ENCODE measurements around the gene STPG3. TPM values are rescaled to one million over a fixed set of nuclear protein-coding genes. Genes with fewer than 3 reads are reported as not detected.

Gene STPG3
- total and polyA plus RNA-seq, 9 of the 15 experiments (the other 6 are each of a cell fraction or from before 2014, with no cell fraction given) = not detected

DNA sequence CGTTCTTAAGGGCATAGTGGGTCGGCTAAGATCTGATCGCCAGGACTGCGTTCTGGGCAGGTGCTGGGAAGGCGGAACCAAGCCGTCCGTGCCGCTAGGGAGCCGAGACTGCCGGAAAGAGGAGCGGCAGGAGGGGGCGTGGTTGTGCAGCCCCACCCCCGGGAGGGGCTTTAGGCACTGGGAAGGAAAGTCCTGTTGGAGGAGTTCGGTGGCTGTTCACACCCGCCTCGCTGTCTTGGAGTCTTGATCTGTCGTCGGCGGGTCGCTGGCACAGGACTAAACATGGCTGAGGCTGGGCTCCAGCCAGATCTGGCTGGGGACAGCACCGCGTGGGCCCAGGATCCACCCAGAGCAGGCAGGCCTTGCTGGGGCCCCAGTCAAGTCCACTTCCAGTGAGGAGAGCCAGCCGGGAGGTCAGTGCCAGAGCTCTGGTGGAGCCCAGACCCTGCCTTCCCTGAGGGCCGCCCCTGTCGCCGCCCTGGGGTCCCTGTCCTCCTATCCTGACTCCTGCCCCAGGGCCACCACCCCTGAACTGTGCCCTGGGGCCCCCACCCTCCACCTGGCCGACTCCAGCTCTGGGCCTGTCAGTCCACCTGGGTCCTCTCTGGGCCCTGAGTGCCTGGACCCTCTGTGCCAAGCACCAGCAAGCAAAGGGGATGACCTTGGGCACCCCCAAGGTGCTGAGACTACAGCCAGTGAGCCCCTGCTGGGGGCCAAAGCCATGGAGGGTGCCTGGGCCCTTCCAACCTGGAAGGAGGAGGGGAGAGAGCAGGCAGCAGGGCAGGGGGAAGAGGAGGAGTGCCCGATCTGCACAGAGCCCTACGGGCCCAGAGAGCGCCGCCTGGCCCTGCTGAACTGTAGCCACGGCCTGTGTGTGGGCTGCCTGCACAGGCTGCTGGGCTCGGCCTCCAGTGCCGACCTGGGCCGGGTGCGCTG is 33.5 kb upstream of the STPG3 start (continued):
- TF ChIP-seq, protein P1, sequence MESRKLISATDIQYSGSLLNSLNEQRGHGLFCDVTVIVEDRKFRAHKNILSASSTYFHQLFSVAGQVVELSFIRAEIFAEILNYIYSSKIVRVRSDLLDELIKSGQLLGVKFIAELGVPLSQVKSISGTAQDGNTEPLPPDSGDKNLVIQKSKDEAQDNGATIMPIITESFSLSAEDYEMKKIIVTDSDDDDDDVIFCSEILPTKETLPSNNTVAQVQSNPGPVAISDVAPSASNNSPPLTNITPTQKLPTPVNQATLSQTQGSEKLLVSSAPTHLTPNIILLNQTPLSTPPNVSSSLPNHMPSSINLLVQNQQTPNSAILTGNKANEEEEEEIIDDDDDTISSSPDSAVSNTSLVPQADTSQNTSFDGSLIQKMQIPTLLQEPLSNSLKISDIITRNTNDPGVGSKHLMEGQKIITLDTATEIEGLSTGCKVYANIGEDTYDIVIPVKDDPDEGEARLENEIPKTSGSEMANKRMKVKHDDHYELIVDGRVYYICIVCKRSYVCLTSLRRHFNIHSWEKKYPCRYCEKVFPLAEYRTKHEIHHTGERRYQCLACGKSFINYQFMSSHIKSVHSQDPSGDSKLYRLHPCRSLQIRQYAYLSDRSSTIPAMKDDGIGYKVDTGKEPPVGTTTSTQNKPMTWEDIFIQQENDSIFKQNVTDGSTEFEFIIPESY (CRISPR knock-in tag; IDR thresholded peaks at IDR 0.05) = no peak; the same call in 1 of the 2 replicates
- TF ChIP-seq ZNF76 (CRISPR knock-in tag; IDR thresholded peaks at IDR 0.05; ENCODE audit: borderline replicate concordance) (no peak), PHB (CRISPR knock-in tag; IDR thresholded peaks at IDR 0.05) (no peak), CBX5 (IDR thresholded peaks at IDR 0.05; ENCODE audit: borderline replicate concordance, low read depth) (no peak), SPI1 (IDR thresholded peaks at IDR 0.05; ENCODE audit: borderline replicate concordance, low read depth, low read length) (no peak), DIDO1 (tag; IDR thresholded peaks at IDR 0.05; ENCODE audit: low read depth) (no peak), SAFB (IDR thresholded peaks at IDR 0.05; ENCODE audit: borderline replicate concordance, low read depth, low read length) (no peak), POLR2AphosphoS5 (IDR thresholded peaks at IDR 0.05; ENCODE audit: control insufficient read depth, insufficient read depth, low read depth, low read length) (no peak; the same call in 1 of the 2 replicates), KLF16 (IDR thresholded peaks at IDR 0.05) (no peak), MTA3 (IDR thresholded peaks at IDR 0.05; ENCODE audit: borderline replicate concordance) (peak; percentile 55; the same call in 1 of the 2 replicates), ZNF311 (CRISPR knock-in tag; IDR thresholded peaks at IDR 0.05) (no peak), NCOA1 (IDR thresholded peaks at IDR 0.05; ENCODE audit: low read depth) (peak; percentile 19; the same call in 1 of the 2 replicates), CBX1 (IDR thresholded peaks at IDR 0.05; ENCODE audit: low read depth) (no peak), SAFB2 (IDR thresholded peaks at IDR 0.05; ENCODE audit: borderline replicate concordance, low read depth, low read length, severe bottlenecking) (no peak), ARNT (IDR thresholded peaks at IDR 0.05) (no peak), FOXA3 (CRISPR knock-in tag; conservative IDR thresholded peaks at IDR 0.05 in 1 of 2, IDR thresholded peaks at IDR 0.05 in 1 of 2) (no peak), HMGN3 (IDR thresholded peaks at IDR 0.05; ENCODE audit: borderline replicate concordance, extremely low read depth, insufficient read length, low read depth, low read length) (peak; percentile 52), ETS2 (tag; IDR thresholded peaks at IDR 0.05; ENCODE audit: borderline replicate concordance, poor library complexity, severe bottlenecking) (no peak)
- TF ChIP-seq, protein P2, sequence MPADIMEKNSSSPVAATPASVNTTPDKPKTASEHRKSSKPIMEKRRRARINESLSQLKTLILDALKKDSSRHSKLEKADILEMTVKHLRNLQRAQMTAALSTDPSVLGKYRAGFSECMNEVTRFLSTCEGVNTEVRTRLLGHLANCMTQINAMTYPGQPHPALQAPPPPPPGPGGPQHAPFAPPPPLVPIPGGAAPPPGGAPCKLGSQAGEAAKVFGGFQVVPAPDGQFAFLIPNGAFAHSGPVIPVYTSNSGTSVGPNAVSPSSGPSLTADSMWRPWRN (IDR thresholded peaks at IDR 0.05; ENCODE audit: low read depth) = no peak
- TF ChIP-seq, protein P3, sequence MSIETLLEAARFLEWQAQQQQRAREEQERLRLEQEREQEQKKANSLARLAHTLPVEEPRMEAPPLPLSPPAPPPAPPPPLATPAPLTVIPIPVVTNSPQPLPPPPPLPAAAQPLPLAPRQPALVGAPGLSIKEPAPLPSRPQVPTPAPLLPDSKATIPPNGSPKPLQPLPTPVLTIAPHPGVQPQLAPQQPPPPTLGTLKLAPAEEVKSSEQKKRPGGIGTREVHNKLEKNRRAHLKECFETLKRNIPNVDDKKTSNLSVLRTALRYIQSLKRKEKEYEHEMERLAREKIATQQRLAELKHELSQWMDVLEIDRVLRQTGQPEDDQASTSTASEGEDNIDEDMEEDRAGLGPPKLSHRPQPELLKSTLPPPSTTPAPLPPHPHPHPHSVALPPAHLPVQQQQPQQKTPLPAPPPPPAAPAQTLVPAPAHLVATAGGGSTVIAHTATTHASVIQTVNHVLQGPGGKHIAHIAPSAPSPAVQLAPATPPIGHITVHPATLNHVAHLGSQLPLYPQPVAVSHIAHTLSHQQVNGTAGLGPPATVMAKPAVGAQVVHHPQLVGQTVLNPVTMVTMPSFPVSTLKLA (conservative IDR thresholded peaks at IDR 0.05) = peak in 1 of 2 experiments; percentile 67; a peak in 1 of 4 replicates
- TF ChIP-seq, protein P4, sequence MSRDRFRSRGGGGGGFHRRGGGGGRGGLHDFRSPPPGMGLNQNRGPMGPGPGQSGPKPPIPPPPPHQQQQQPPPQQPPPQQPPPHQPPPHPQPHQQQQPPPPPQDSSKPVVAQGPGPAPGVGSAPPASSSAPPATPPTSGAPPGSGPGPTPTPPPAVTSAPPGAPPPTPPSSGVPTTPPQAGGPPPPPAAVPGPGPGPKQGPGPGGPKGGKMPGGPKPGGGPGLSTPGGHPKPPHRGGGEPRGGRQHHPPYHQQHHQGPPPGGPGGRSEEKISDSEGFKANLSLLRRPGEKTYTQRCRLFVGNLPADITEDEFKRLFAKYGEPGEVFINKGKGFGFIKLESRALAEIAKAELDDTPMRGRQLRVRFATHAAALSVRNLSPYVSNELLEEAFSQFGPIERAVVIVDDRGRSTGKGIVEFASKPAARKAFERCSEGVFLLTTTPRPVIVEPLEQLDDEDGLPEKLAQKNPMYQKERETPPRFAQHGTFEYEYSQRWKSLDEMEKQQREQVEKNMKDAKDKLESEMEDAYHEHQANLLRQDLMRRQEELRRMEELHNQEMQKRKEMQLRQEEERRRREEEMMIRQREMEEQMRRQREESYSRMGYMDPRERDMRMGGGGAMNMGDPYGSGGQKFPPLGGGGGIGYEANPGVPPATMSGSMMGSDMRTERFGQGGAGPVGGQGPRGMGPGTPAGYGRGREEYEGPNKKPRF (IDR thresholded peaks at IDR 0.05; ENCODE audit: low read depth, low read length) = no peak
